K562 (cell line): ENCODE data around the gene MKLN1. TPM values are rescaled to one million over a fixed set of nuclear protein-coding genes. Genes with fewer than 3 reads are reported as not detected.

Experiments used
- E2F3 ChIP-seq: fragments of 250-450 bp; sonication (Bioruptor Pico); IDR thresholded peaks from 2 replicates; pipeline ENCODE4 v1.4.0; 2020; ENCODE audit warnings: mild to moderate bottlenecking
- EGR1 ChIP-seq: fragments of 450-650 bp; conservative IDR thresholded peaks from 2 replicates; pipeline ENCODE4 v1.6.1; 2017; ENCODE audit warnings: mild to moderate bottlenecking
- ELF1 ChIP-seq: fragments of 200-800 bp; sonication (Bioruptor generic); IDR thresholded peaks from 2 replicates; pipeline ENCODE4 v1.6.1; 2016; ENCODE audit warnings: missing genetic modification characterization, missing compliant biosample characterization
- HDAC6 ChIP-seq: IDR thresholded peaks from 2 replicates; pipeline ENCODE4 v1.6.1; 2012; ENCODE audit warnings: low read depth, mild to moderate bottlenecking, control low read depth, inconsistent platforms, low read length, moderate library complexity
- PHF21A ChIP-seq: fragments of 450-650 bp; IDR thresholded peaks from 2 replicates; pipeline ENCODE4 v1.6.1; 2017; ENCODE audit warnings: low read depth, borderline replicate concordance
- TBL1XR1 ChIP-seq, 2 experiments: IDR thresholded peaks; 2 replicates each; pipeline ENCODE4 v1.6.1; 2012; ENCODE audit warnings: improper control_type of control experiment in 2 of 2, low read length in 2 of 2, mild to moderate bottlenecking in 1 of 2
- ZBTB8A ChIP-seq: fragments of 450-650 bp; IDR thresholded peaks from 2 replicates; pipeline ENCODE4 v1.6.1; 2018; ENCODE audit warnings: mild to moderate bottlenecking, moderate library complexity; ENCODE audit not compliant: partially characterized antibody
- ZNF696 ChIP-seq: fragments of 250-450 bp; sonication (Bioruptor Pico); conservative IDR thresholded peaks from 2 replicates; pipeline ENCODE4 v1.4.0; 2020; ENCODE audit warnings: mild to moderate bottlenecking, moderate library complexity
- polyA plus RNA-seq, 8 experiments: library from polyadenylated mRNA; depleted of rRNA in 4 of 8; stranded (reverse) in 5 of 8; unstranded in 3 of 8; fragments of >200 nt; fragmentation: Nextera tagmentation in 2 of 8; fragmentation: Illumina TruSeq in 1 of 8; extraction: Ambion mirVana in 2 of 8; extraction: Trizol in 1 of 8; gene quantifications; 2 replicates each; pipeline versions ENCODE4 v1.2.1 to v1.2.3, GENCODE V29; 2011 to 2014; ENCODE audit warnings: inconsistent platforms in 1 of 8, missing spikeins in 1 of 8
- total RNA-seq, 7 experiments: library from RNA; depleted of rRNA in 6 of 7; stranded (reverse); fragments of >200 nt in 6 of 7; fragmentation: Illumina TruSeq in 2 of 7; extraction: Trizol in 2 of 7; gene quantifications; 2 replicates each; pipeline versions ENCODE4 v1.2.1 to v1.2.3, GENCODE V29; 2011 to 2021; ENCODE audit warnings: low replicate concordance in 1 of 7
- TF ChIP-seq, protein P1 (sequence below), 3 experiments: fragments of 200-800 bp in 1 of 3; fragments of 250-450 bp in 1 of 3; fragments of 450-650 bp in 1 of 3; sonication (Bioruptor Pico) in 1 of 3; sonication (Bioruptor generic) in 1 of 3; formaldehyde crosslinking in 1 of 3; IDR thresholded peaks; 2 replicates each; pipeline versions ENCODE4 v1.6.1 to v1.8.0; 2016 to 2022; ENCODE audit warnings: mild to moderate bottlenecking in 2 of 3, missing genetic modification characterization in 2 of 3, missing compliant biosample characterization in 1 of 3, moderate library complexity in 1 of 3
- TF ChIP-seq, protein P2 (sequence below): fragments of 250-450 bp; sonication (Bioruptor Pico); IDR thresholded peaks from 2 replicates; pipeline ENCODE4 v1.5.1; 2021; ENCODE audit warnings: mild to moderate bottlenecking

The MKLN1 gene
- total and polyA plus RNA-seq, 9 of the 15 experiments (the other 6 are each of a cell fraction or from before 2014, with no cell fraction given): 18.6 to 80.4 (median 56.0) TPM

DNA sequence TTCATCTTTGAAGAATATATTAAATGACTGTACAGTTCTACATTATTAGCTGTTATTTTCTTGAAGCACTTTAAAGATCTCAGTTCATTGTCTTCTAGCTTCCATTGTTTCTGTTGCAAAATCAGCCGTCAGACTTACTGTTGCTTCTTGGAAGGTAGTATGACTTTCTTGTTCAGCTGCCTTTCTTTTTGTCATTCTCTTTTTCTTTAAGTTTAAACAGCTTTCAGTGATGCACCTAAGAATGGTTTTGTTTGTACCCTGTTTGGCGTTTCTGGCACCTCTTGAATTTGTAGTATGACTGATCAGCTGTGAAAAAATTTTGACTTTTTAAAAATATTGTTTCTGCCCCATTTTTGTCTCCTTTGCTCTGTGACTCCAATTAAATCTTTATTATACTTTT is 9.3 kb downstream of the MKLN1 start (continued):
- TF ChIP-seq ZBTB8A: no peak
- no peak for TF ChIP-seq EGR1
- TF ChIP-seq, protein P1, sequence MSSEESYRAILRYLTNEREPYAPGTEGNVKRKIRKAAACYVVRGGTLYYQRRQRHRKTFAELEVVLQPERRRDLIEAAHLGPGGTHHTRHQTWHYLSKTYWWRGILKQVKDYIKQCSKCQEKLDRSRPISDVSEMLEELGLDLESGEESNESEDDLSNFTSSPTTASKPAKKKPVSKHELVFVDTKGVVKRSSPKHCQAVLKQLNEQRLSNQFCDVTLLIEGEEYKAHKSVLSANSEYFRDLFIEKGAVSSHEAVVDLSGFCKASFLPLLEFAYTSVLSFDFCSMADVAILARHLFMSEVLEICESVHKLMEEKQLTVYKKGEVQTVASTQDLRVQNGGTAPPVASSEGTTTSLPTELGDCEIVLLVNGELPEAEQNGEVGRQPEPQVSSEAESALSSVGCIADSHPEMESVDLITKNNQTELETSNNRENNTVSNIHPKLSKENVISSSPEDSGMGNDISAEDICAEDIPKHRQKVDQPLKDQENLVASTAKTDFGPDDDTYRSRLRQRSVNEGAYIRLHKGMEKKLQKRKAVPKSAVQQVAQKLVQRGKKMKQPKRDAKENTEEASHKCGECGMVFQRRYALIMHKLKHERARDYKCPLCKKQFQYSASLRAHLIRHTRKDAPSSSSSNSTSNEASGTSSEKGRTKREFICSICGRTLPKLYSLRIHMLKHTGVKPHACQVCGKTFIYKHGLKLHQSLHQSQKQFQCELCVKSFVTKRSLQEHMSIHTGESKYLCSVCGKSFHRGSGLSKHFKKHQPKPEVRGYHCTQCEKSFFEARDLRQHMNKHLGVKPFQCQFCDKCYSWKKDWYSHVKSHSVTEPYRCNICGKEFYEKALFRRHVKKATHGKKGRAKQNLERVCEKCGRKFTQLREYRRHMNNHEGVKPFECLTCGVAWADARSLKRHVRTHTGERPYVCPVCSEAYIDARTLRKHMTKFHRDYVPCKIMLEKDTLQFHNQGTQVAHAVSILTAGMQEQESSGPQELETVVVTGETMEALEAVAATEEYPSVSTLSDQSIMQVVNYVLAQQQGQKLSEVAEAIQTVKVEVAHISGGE (CRISPR knock-in tag; IDR thresholded peaks at IDR 0.05): 0 out of 6 replicates have a peak, but pooled peaks of 1 of the 3 experiments have one; percentile 34
- TF ChIP-seq HDAC6: no peak
- no peak for TF ChIP-seq E2F3 (CRISPR knock-in tag)
- TF ChIP-seq, protein P2, sequence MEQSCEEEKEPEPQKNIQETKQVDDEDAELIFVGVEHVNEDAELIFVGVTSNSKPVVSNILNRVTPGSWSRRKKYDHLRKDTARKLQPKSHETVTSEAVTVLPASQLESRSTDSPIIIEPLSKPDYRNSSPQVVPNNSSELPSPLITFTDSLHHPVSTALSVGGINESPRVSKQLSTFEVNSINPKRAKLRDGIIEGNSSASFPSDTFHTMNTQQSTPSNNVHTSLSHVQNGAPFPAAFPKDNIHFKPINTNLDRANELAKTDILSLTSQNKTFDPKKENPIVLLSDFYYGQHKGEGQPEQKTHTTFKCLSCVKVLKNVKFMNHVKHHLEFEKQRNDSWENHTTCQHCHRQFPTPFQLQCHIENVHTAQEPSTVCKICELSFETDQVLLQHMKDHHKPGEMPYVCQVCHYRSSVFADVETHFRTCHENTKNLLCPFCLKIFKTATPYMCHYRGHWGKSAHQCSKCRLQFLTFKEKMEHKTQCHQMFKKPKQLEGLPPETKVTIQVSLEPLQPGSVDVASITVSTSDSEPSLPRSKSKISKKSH (CRISPR knock-in tag): peak; percentile 92
- no peak for TF ChIP-seq ELF1 (tag)
- 0 out of 4 replicates have a peak, but pooled peaks of 1 of the 2 experiments have one; percentile 8 for TF ChIP-seq TBL1XR1 (IDR thresholded peaks at IDR 0.05; ENCODE audit: low read length in 2 of 2)
- no peak for TF ChIP-seq ZNF696 (CRISPR knock-in tag)
- 0 out of 2 replicates have a peak, but pooled peaks have one; percentile 20 for TF ChIP-seq PHF21A
